ENCODE measurements around the gene PXN.
"Not testable (repeated sequence)": the region's sequence is repeated elsewhere in the genome, so short reads cannot be mapped to it uniquely, and the experiment has no call there.

The PXN gene

DNA sequence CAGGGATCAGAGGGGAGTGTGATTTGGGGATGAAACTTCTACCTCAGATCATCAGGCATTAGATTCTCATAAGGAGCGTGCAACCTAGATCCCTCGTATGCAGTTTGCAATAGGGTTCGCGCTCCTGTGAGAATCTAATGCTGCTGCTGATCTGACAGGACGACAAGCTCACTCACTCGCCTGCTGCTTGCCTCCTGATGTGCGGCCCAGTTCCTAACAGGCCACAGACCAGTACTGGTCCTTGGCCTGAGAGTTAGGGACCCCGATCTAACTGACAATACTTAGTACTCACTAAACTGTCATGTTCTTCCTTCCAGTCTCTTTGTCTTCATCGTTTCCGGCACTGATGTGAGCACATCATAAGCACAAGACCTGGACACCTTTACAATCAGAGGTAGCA, 59.3 kb downstream of the PXN start:
- no peak for DNase-seq

DNA sequence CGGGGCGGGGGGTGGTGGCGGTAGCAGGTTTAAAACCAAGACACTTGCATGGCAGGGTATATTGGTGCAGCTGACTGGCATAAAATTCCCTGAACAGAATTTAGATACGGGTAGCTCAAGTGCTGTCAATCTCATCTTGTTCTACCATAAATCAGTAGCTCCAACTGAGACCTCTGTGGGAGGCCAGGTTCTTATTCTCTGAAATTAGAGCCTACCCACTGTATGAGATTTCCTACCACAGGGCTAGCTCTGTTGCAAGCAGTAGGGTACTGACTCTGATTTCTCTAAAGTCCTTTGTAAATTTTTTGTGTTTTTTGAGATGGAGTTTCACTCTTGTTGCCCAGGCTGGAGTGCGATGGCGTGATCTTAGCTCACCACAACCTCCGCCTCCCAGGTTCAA, 61.4 kb downstream of the PXN start:
- no peak for DNase-seq

DNA sequence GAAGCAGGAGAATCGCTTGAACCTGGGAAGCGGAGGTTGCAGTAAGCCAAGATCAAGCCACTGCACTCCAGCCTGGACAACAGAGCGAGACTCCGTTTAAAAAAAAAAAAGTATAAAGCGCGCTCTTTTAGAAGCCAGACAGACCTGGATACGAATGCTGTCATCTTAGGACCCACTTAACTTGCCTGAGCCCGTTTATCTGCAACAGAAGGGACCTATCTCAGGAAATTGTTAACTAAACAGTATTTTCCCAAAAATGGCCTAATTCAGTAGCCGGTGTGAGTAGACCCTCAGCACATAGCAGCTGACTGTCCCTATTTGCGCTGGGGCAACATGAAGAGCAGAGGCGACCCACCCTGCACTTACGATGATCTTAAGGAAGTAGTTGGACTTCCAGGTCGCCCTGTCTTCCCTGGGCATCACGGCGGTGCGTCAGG, 65.1 kb downstream of the PXN start:
- no peak for DNase-seq

DNA sequence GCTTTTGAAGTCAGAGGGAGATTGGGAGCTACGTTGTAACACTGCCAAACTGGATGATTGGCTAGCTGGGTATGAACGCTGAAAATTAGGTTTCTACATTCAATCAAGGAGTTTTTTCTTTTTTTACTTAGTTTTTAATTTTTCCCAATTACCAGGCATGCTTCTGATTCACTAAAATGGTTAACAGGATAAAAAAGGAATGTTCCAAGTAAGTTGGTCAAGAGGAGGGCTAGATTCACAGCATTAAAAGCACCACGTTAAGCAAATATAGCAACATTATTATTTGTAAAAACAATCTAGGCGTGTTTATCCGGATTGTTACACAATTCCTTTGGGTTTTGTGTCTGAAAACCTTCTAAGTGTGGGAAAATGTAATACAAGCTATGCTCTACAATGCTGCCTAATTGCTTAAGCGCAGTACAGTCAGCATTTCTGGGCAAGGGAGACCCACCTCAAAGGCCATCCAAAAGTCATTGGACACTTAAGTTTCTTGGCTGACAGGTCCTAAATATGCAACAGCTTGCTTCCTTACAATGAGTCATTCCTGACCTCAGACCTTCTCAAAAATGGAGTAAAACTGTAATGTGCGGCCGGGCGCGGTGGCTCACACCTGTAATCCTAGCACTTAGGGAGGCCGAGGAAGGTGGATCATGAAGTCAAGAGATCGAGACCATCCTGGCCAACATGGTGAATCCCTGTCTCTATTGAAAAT, 65.8 kb downstream of the PXN start:
- DNase-seq, result peak in 1 of 2 donors; percentile 32

DNA sequence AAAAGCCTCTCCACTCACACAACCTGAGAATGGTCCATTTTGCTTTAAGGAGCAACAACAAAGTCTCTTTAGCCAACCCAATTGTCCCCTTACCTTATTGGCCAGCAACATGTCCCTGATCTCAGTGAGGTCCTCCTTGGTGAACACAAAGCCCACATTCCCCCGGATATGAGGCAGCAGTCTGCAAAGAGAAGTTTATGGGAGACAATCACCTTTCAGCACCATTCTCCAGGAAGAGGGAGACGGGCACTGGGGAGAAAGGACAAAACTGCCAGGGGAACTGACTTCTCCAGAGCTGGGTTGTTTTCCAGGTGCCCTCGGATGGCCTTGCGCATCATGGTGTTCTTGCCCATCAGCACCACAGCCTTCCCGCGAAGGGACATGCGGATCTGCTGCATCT, 66.5 kb downstream of the PXN start:
- DNase-seq, result no peak

DNA sequence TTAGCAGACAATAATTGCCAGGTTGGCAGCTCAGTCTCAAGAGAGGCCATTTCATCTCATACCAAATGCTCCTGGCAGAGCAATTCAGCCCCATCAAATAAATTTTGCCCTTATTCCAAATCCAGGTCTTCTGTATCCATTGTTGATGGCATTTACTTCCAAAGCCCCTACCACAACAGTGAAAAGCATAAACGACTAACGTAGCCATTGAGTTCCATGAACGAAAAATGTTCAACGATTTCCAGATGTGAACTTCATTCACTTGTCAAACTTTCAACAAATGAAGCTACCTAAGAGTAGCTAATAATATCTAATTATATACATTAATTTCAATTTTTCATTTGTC, 68.0 kb downstream of the PXN start:
- no peak for DNase-seq

DNA sequence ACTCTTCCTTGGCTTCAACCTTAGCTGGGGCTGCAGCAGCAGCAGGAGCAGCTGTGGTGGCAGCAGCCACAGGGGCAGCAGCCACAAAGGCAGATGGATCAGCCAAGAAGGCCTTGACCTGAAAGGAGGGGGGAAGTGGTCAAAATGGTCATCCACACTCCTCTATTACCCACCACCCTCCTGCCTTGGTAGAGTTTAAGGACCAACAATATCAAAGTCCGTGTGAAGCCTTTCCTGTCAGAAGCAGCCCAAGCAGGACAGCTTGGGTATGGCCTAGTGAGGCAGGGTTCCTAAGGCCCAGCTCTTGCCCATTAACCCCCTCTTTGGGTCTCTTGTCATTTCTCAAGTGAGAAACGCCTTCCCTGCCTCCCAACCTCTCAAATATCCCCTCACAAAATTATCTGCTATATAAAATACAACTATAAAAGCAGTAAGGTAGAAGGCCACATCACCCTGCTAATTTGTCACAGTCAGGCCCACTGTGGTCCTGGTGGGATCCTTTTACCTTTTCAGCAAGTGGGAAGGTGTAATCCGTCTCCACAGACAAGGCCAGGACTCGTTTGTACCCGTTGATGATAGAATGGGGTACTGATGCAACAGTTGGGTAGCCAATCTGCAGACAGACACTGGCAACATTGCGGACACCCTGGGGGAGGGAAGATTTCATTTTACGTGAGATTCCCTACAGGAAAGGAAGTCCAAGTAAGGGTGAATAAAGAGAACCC, 68.6 kb downstream of the PXN start:
- DNase-seq, result not testable (repeated sequence)

DNA sequence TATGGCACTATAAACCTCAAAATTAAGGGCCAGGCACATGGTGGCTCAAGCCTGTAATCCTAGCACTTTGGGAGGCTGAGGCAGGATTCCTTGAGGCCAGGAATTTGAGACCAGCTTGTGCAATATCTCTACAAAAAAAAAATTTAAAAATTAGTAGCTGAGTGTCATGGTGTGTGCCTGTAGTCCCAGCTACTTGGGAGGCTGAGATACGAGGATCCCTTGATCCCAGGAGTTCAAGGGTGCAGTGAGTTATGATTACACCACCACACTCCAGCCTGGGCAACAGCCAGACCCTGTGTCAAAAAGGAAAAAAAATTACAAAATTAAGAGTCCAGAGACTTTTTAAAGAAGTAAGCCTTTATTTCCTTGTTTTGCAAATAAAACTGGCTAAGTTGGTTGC, 69.2 kb downstream of the PXN start:
- no peak for DNase-seq

DNA sequence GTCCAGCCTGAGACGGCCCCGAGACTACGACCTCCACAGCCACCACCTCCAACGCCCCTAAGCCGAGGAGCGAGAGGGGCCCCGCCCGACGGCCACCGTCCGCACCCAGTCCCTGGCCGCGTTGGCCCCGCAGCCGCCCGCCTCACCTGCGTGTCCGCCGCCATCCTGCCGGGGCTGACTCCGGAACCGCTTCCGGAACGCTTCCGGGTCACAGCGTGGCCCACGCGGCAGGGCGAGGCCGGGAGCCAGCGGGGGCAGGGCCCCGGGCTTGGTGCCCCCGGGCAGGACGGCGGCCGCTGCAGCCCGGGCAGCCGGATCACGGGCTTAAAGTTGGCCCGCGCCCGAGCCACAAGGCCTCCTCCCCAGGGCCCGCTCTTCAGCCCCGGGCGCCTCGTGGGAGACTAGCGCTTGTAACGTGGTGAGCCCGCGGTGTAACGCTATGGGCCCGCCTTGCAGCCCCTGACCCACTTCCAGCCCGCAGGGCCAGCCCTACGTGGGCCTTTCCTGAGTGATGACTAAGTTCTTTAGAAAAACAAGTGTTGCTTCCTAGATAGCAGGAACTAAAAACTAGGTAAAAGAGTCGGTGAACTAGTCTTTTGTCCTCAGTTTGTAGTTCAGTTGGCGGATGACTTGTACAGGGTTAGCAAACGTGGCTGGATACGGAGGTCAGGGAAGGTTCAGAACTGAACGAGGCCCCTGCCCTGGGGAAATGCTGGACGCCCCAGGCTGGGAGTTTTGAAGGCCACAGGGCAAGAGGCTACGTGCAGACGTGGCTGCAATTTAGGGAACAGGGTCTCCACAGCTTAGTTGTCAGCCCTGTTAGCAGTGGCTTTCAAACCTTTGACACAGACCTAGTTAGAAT, 70.8 kb downstream of the PXN start, which contains the start of gene GCN1:
Gene GCN1 (minus strand): TSS at position 182 of the 862 bp plus-strand sequence. CDS start 18 bp downstream, at position 164.
- DNase-seq, result peak; percentile 82 to 88

DNA sequence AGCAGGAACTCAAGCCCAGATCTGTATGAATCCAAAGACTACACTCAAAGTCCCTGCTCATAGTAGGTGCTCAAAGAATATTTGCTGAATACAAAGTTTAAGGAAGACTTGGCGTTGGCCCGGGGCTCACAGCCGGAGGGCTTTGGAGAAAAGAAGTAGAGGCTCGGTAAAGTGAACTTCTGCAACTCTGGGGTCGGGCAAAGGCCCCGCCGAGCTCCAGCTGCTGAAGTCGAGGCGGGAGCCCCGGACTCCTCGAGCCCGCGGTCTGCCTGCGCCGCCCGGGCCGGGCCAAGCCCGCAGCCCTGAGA, 71.3 kb downstream of the PXN start:
- no peak for DNase-seq

DNA sequence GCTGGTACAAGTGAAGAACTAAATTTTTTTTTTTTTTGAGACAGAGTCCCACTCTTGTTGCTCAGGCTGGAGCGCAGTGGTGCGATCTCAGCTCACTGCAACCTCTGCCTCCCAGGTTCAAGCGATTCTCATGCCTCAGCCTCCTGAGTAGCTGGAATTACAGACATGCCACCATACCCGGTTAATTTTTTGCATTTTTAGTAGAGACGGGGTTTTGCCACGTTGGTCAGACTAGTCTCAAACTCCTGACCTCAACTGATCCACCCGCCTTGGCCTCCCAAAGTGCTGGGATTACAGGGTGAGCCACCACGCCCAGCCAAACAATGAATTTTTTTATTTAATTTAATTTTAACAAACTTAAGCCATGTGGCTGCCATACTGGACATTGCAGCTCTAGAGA, 72.2 kb downstream of the PXN start:
- DNase-seq, result not testable (repeated sequence)

DNA sequence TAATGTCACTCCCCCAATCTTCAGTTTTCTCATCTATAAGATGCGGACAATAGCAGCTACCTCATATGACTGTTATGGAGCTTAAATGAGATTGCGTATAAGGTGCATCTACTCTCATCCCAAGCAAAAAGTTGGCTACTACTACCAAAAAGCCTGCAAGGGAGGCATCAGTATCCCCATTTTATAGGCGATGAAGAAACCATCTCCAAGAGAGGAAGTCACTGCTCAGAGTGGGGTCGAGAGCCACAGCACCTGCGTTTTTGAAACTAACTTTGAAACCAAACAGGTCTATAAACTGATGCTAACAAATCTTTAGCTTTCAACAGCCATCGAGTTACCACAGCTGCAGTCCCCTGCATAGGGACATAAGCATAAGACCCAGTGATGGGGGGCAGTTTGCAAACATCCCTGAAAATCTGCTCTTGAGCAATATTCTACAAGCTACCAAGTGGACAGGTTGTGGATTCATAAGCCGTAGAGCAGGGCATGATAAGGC, 74.5 kb downstream of the PXN start:
- no peak for DNase-seq

DNA sequence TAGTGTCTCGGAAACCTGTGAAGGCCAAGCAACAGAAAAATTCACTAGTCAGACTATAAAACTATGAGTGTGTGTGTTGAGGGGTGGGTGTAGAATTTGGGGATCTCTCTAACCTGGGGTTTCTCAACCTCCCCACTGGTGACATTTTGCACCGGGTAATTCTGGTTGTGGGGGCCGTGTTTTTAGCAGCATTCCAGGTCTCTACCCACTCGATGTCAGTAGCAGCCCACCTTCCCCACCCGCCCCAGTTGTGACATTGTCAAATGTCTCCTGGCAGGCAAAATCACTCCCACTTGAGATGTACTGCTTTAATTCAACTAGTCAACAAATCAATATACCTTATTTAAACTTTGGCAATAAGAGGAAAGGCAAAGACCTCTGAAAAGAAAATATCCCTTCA, 75.1 kb downstream of the PXN start:
- no peak for DNase-seq

DNA sequence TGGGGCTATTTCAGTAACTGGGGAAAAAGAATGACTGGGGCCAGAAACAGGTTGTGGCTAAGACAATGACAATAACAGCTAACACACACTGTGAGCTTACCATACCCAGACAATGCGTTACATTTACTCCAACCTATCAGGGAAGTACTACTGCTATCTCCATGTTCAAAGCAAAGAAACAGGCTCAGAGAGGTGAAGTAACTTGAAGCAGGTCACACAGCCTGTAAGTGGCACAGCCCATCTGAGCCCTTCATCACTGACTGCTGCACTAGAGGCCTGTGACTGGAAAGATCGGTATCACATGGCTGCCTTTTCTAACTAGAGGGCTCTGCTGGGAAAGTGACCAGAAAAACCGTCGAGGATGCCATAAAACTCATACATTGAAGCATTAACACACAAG, 78.9 kb downstream of the PXN start:
- no peak for DNase-seq

DNA sequence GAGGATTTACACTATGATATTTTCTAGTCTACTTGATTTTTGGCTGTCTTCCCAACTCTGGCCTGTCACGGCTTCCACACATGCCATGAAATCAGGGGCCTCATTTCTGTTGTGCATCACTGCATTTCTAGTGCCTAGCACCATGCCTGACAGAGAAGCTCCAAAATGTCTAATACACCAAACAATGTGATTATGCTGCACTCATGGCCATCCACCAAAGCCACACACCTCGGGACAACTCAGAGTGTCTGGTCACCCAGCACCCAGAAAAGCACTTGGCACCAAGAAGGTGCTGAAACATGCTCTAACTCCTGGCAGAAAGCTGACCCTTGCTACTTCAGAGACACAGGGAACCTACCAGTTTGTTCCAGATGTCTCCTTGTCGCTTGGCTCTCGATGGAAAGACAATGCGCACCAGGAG, 82.3 kb downstream of the PXN start:
- DNase-seq, result no peak

DNA sequence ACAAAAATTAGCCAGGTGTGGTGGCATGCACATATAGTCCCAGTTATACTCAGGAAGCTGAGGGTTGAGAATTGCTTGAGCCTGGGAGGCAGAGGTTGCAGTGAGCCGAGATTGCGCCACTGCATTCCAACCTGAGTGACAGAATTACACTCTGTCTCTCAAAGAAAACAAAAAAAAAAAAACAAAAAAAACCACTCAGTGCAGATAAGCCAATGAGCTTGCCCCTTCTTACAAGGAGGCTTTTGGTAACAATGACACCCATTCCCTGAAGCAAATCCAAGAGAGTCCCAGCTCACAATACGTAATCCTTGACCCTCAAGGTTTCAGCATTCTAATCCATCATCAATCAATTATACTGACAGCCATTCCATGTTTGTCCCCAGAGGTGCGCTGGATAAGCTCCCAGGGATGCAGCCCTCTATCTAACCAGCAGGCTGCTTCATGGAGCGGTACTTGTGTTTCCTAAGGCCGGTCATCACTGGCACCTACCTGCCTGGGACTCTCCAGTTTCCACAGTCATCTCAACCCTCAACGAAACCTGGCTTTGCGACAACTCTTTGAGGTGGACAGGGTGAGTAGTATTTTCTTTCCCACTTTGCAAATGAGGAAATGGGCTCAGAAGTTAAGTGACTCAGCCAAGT, 83.4 kb downstream of the PXN start:
- no peak for DNase-seq

DNA sequence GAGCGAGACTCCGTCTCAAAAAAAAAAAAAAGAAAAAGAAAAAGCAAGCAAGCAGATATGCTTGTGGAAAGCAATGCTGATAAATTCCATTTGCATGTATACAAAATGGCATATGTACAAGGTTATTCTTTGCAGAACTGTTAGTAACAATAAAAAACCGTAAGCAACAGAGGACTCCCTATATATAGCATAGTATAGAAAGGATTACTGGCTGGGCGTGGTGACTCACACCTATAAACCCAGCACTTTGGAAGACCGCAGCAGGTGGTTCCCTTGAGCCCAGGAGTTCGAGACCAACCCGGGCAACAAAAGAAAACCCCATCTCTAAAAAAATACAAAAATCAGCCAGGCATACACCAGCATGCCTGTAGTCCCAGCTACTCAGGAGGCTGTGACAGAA, 84.6 kb downstream of the PXN start:
- no peak for DNase-seq

DNA sequence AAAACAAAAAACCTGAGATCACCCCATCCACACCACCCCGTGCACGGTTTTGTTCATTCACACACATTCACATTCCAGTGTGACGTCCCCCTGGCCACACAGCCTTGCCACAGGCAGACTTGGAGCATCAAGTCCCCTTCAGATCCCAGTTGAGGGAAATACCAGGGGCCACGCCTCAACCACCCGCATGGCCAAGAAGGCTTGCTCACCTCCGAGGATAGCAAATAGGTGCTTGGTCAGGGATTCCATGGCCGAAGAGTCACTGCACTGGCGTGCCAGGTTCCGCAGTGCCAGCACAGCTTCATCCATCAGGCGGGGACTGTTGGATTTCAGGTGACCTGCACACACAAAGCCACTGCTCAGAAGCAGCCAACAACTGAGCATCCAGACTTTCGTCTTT, 90.0 kb downstream of the PXN start:
- no peak for DNase-seq

DNA sequence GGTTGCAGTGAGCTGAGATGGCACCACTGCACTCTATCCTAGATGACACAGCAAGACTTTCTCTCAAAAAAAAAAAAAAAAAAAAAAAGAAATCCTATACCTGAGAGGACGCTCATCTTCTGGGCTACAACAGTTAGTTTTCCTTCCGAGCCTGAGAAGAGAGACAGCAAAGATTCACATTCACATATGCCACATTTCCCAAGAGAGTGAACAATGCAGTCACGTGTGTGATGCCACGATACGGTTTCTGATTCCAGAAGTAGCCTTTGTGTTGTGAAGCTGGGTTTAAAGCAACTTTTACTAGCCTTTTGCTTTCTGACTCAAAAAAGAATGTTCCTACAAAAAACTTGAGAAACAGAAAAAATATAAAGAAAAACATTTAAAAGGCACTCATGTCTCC, 90.5 kb downstream of the PXN start:
- DNase-seq, result no peak

DNA sequence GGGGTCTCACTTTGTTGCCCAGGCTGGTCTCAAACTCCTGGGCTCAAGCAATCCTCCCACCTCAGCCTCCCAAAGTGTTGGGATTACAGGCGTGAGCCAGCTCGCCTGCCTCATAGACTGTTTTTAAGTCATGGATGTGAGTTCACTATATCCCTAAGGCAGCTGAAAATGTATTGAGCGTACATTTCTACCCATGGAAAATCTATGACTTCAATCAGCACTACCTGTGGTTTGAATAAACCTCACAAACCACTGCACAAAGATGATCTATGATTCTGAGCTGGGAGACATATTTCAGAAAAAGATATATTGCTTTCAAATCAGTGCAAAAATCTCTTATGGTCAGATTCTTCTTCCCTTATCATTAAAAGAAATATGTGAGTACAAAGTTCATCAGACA, 93.5 kb downstream of the PXN start:
- no peak for DNase-seq

DNA sequence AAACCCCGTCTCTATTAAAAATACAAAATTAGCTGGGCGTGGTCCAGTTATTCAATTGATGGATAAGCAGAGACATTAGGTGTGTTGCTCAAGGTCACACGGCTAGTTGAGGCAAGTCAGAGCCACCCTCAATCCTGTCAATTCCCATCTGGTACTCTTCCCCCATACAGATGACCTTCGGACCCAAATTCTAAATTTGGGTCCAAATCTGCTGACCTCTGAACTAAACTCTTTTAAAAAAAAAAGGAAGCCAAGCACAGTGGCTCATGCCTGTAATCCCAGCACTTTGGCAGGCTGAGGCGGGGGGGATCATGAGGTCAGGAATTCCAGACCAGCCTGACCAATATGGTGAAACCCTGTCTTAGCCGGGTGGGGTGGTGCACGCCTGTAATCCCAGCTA, 94.9 kb downstream of the PXN start:
- no peak for DNase-seq

DNA sequence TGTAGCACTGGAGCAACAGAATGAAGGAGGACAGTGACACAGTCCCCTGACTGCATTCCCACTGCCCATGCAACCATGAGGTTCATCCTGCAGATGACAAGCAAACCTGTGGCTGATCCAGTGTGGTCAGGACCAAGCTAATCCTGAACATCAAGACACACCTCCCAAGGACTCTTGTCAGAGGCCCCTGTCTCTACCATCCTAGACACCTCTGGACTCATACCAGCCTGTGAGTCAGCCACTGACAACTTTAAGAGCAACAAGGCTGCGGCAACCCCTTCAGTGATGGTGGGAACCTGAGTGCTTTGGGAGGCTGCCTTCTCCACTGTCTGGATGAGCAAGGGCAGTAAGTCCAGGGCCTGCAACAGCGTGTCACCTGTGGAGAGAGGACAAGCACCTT, 95.6 kb downstream of the PXN start:
- no peak for DNase-seq

DNA sequence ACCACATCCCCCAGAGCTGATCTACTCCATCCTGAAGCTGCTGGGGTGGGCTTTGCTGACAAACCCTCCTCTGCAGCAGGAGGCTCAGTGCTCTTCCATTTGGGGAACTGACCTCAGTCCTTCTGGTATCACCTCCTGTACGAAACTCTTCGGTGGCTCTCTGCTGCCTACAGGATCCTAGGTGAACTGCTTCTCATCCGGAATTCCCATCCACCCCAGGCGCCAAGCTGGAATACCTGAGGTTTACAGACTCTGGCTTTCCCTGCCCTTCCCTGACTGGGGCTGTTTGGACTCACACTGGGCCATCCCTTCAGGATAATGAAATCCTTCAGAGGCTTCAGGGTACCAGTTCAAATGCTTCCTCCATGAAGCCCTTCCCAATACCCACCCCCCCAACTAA, 97.2 kb downstream of the PXN start:
- no peak for DNase-seq
